Fibroblast of lung (primary cell): ENCODE measurements around the gene NOC4L. TPM values are rescaled to one million over a fixed set of nuclear protein-coding genes. Genes with fewer than 3 reads are reported as not detected.
"Not testable (repeated sequence)": the region's sequence is repeated elsewhere in the genome, so short reads cannot be mapped to it uniquely, and the experiment has no call there.

Experiments
- DNase-seq, 2 donors: peaks; one replicate each; pipeline versions ENCODE4 v3.0.0 to v3.0.0-alpha.2; 2010; ENCODE audit warnings: low read depth in 2 of 2
- H2AFZ ChIP-seq: 2 replicates; pipeline ENCODE4 v1.5.1; 2012; ENCODE audit warnings: low read length, control low read depth, inconsistent platforms
- H3K27ac ChIP-seq: 2 replicates; pipeline ENCODE4 v1.5.1; 2011; ENCODE audit warnings: low read length, control low read depth; ENCODE audit not compliant: insufficient read depth
- H3K27me3 ChIP-seq: 2 replicates; pipeline ENCODE4 v1.5.1; 2011; ENCODE audit warnings: mild to moderate bottlenecking, low read length; ENCODE audit not compliant: control insufficient read depth, insufficient read depth
- H3K36me3 ChIP-seq: 2 replicates; pipeline ENCODE4 v1.5.1; 2011; ENCODE audit warnings: low read length; ENCODE audit not compliant: control insufficient read depth, insufficient read depth
- H3K4me1 ChIP-seq: 2 replicates; pipeline ENCODE4 v1.5.1; 2011; ENCODE audit warnings: low read length; ENCODE audit not compliant: control insufficient read depth, insufficient read depth; ENCODE audit errors: extremely low read depth
- H3K4me2 ChIP-seq: 2 replicates; pipeline ENCODE4 v1.5.1; 2011; ENCODE audit warnings: low read length, control low read depth; ENCODE audit not compliant: insufficient read depth; ENCODE audit errors: extremely low read depth
- H3K4me3 ChIP-seq, 4 experiments: fragments of 200-600 bp in 1 of 4; sonication (generic) in 1 of 4; replicated peaks in 1 of 4; 2 replicates each; pipeline ENCODE4 v1.5.1; 2011 to 2016; ENCODE audit warnings: low read length in 4 of 4, low read depth in 3 of 4, mild to moderate bottlenecking in 3 of 4, control low read depth in 2 of 4, inconsistent platforms in 1 of 4, mixed read lengths in 1 of 4; ENCODE audit not compliant: insufficient read depth in 1 of 4; ENCODE audit errors: control extremely low read depth in 1 of 4
- H3K79me2 ChIP-seq: 2 replicates; pipeline ENCODE4 v1.5.1; 2012; ENCODE audit warnings: mild to moderate bottlenecking, low read length, inconsistent platforms; ENCODE audit not compliant: control insufficient read depth, insufficient read depth
- H3K9ac ChIP-seq: 2 replicates; pipeline ENCODE4 v1.5.1; 2011; ENCODE audit warnings: mild to moderate bottlenecking, low read length, control low read depth; ENCODE audit not compliant: insufficient read depth
- H3K9me3 ChIP-seq: 2 replicates; pipeline ENCODE4 v1.5.1; 2012; ENCODE audit warnings: low read depth, low read length; ENCODE audit not compliant: control insufficient read depth, insufficient read depth
- H4K20me1 ChIP-seq: 2 replicates; pipeline ENCODE4 v1.5.1; 2011; ENCODE audit warnings: low read length; ENCODE audit not compliant: control insufficient read depth, insufficient read depth; ENCODE audit errors: extremely low read depth
- EZH2 ChIP-seq: IDR thresholded peaks from 2 replicates; pipeline ENCODE4 v1.5.1; 2012; ENCODE audit warnings: low read length, control low read depth, mild to moderate bottlenecking; ENCODE audit errors: missing control alignments
- polyA plus RNA-seq, 2 donors: library from polyadenylated mRNA; depleted of rRNA in 1 of 2; stranded (reverse) in 1 of 2; unstranded in 1 of 2; fragments of >200 nt; gene quantifications; 2 replicates each; pipeline ENCODE4 v1.2.1, GENCODE V29; 2011 to 2012; ENCODE audit warnings: missing spikeins in 1 of 2
- total RNA-seq: library from RNA; depleted of rRNA; stranded (reverse); fragments of >200 nt; gene quantifications from 2 replicates; pipeline ENCODE4 v1.2.1, GENCODE V29; 2014
- TF ChIP-seq, protein P1 (sequence below), 2 donors: IDR thresholded peaks in 1 of 2; conservative IDR thresholded peaks in 1 of 2; 1 replicate in 1 of 2; 2 replicates in 1 of 2; pipeline ENCODE4 v1.5.1; 2011 to 2012; ENCODE audit warnings: low read length in 2 of 2, control low read depth in 1 of 2, inconsistent platforms in 1 of 2, low read depth in 1 of 2, mild to moderate bottlenecking in 1 of 2

The NOC4L gene
- total and polyA plus RNA-seq, 2 donors (not counting 1 experiment from before 2014, with no cell fraction given) = 3.0 to 6.8 TPM

DNA sequence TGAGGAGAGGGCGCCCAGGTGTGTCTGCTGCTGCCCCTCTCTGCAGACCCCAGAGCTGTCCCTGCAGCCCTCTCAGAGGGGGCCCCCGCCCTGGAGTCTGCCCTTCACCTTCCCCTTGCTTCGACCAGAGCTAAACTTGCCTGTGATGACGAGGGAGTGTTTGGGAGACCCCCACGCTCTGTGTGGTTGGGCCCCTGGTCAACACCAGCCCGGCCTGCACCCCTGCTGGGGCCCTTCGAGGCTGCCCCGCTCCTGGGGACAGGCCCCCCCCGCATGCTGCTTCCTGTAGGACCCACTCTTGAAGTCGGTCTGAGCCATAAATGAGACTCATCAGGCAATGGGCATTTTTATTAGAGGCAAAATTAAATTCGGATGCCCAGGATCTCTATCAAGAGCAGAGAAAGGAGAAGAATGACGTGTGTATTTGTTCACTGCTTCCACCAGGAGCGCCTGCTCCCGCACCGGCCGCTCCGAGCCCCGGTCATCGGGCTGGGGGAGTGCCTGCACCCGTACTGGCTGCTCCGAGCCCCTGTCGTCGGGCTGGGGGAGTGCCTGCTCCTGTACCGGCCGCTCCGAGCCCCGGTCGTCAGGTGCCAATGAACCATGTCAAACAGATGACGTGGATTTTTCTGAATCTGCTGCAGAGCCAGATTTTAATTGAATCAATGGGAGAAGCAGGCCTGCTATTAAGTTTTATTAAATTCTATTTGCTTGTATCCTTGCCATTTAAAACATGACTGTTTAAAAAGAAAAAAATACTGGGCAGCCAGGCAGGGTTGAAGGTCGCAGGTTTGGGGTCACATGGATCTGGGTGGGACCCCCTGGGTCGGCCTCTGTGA lies 47.7 kb downstream of the NOC4L start:
- Histone ChIP-seq H3K4me3 (no peak overlapping the region), H3K4me2 (no peak overlapping the region), H4K20me1 (no peaks in the 10 kb centered on the region), H3K9ac (no peak overlapping the region), H3K9me3 (no peaks in the 10 kb centered on the region), H3K4me1 (no peaks in the 10 kb centered on the region), H3K27ac (no peak overlapping the region), H3K79me2 (no peaks in the 10 kb centered on the region), H3K27me3 (no peaks in the 10 kb centered on the region), H2AFZ (no peak overlapping the region), H3K36me3 (no peaks in the 10 kb centered on the region)
- no peak for DNase-seq
- no peak for TF ChIP-seq EZH2
- TF ChIP-seq, protein P1, sequence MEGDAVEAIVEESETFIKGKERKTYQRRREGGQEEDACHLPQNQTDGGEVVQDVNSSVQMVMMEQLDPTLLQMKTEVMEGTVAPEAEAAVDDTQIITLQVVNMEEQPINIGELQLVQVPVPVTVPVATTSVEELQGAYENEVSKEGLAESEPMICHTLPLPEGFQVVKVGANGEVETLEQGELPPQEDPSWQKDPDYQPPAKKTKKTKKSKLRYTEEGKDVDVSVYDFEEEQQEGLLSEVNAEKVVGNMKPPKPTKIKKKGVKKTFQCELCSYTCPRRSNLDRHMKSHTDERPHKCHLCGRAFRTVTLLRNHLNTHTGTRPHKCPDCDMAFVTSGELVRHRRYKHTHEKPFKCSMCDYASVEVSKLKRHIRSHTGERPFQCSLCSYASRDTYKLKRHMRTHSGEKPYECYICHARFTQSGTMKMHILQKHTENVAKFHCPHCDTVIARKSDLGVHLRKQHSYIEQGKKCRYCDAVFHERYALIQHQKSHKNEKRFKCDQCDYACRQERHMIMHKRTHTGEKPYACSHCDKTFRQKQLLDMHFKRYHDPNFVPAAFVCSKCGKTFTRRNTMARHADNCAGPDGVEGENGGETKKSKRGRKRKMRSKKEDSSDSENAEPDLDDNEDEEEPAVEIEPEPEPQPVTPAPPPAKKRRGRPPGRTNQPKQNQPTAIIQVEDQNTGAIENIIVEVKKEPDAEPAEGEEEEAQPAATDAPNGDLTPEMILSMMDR (conservative IDR thresholded peaks at IDR 0.05 in 1 of 2, IDR thresholded peaks at IDR 0.05 in 1 of 2; ENCODE audit: low read depth in 1 of 2, low read length in 2 of 2) = no peak

DNA sequence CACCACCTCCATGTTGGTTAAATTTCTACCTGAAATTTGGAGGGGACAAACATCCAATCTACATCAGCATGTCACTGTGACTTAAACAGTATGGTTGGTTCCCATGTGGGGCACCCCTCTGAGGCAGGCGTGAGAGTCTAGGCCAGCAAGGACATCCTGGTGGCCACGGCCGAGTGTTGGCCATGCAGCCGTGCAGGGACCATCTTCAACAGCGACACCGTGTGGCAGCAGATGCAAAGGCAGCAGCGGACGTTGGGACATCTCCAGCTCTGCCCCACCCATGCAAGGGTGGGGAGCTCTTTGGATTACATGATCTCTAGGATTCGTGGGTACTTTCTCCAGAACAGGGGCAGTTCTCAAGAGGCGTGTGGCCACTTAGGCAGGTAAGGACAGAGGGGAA lies 49.8 kb downstream of the NOC4L start:
- Histone ChIP-seq H3K4me2 (no peak overlapping the region), H3K9ac (no peak overlapping the region), H3K4me3 (no peak overlapping the region), H4K20me1 (no peaks in the 10 kb centered on the region), H3K36me3 (no peaks in the 10 kb centered on the region), H3K4me1 (no peaks in the 10 kb centered on the region), H3K9me3 (no peaks in the 10 kb centered on the region), H3K27me3 (no peaks in the 10 kb centered on the region), H3K79me2 (no peaks in the 10 kb centered on the region), H3K27ac (no peak overlapping the region), H2AFZ (no peak overlapping the region)
- DNase-seq = no peak
- TF ChIP-seq, protein P1 (conservative IDR thresholded peaks at IDR 0.05 in 1 of 2, IDR thresholded peaks at IDR 0.05 in 1 of 2; ENCODE audit: low read depth in 1 of 2, low read length in 2 of 2) = no peak
- TF ChIP-seq EZH2 = no peak

DNA sequence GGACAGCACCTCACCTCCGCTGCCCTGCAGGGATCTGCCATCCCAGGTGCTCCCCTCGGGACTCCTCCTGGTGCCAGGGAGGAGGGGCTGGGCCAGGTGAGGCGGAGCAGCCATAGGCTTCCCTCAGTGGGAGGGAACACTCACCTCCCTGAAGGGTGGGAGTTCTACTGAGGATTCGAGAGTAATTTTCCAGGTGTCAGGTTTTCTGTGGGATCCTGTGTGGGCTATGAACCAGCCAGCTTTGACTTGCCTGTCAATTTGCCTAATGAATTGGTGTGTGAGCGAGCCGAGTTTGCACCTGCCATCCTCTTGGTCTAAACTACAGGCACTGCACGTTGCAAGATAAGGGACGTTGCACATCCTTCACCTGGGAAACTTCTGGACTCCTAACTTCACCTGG lies 50.3 kb downstream of the NOC4L start:
- no peaks in the 10 kb centered on the region for H3K79me2 ChIP-seq
- no peaks in the 10 kb centered on the region for H3K27me3 ChIP-seq
- no peaks in the 10 kb centered on the region for H3K36me3 ChIP-seq
- H3K4me3 ChIP-seq = no peak overlapping the region
- H3K9ac ChIP-seq = no peak overlapping the region
- no peak overlapping the region for H3K27ac ChIP-seq
- TF ChIP-seq, protein P1 (conservative IDR thresholded peaks at IDR 0.05 in 1 of 2, IDR thresholded peaks at IDR 0.05 in 1 of 2; ENCODE audit: low read depth in 1 of 2, low read length in 2 of 2) = no peak
- TF ChIP-seq EZH2 = no peak
- no peak overlapping the region for H2AFZ ChIP-seq
- H4K20me1 ChIP-seq = no peaks in the 10 kb centered on the region
- no peaks in the 10 kb centered on the region for H3K9me3 ChIP-seq
- no peak overlapping the region for H3K4me2 ChIP-seq
- no peak for DNase-seq
- no peaks in the 10 kb centered on the region for H3K4me1 ChIP-seq

DNA sequence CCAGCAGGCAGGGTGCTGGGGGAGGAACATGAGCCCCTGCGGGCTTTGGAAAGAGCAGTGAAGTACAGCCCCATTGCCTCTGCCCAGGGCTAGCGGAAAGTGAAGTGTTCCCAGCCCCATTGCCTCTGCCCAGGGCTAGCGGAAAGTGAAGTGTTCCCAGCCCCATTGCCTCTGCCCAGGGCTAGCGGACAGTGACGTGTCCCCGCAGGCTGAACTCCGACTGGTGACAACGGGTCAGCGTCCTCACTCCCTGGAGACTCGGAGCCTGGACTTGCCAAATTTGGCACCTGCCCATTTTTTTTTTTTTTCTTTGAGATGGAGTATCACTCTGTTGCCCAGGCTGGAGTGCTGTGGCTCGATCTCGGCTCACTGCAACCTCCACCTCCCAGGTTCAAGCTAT lies 51.0 kb downstream of the NOC4L start:
- H3K79me2 ChIP-seq, DNase-seq, H2AFZ ChIP-seq, H3K9me3 ChIP-seq, H4K20me1 ChIP-seq, H3K4me1 ChIP-seq, H3K4me3 ChIP-seq, H3K4me2 ChIP-seq, H3K27me3 ChIP-seq, H3K9ac ChIP-seq, H3K27ac ChIP-seq, H3K36me3 ChIP-seq: not testable (repeated sequence)
